ENCODE measurements around the gene TFCP2.

The TFCP2 gene

GRCh38 chr12:51156245-51156765 is 16.6 kb downstream of the TFCP2 start:
- DNase-seq (ENCODE audit: low read depth, low spot score) = no peak

GRCh38 chr12:51152953-51153352 is 20.0 kb downstream of the TFCP2 start:
- DNase-seq (ENCODE audit: low read depth, low spot score) = no peak

GRCh38 chr12:51150777-51151176 is 22.2 kb downstream of the TFCP2 start:
- no peak for DNase-seq (ENCODE audit: low read depth, low spot score)

GRCh38 chr12:51147309-51147708 is 25.6 kb downstream of the TFCP2 start:
- DNase-seq (ENCODE audit: low read depth, low spot score) = no peak

- no peak for DNase-seq (ENCODE audit: low read depth, low spot score)
These were observed 33.6 kb downstream of the TFCP2 start for GRCh38 chr12:51139292-51139844.

- no peak for DNase-seq (ENCODE audit: low read depth, low spot score)
These were observed 40.2 kb downstream of the TFCP2 start for GRCh38 chr12:51132693-51133092.

GRCh38 chr12:51131745-51132521 is 41.0 kb downstream of the TFCP2 start:
- DNase-seq (ENCODE audit: low read depth, low spot score) = no peak

- no peak for DNase-seq (ENCODE audit: low read depth, low spot score)
These were observed 44.0 kb downstream of the TFCP2 start for GRCh38 chr12:51128919-51129318.

- no peak for DNase-seq (ENCODE audit: low read depth, low spot score)
These were observed 45.7 kb downstream of the TFCP2 start for GRCh38 chr12:51127050-51127729.

- no peak for DNase-seq (ENCODE audit: low read depth, low spot score)
These were observed 46.6 kb downstream of the TFCP2 start for GRCh38 chr12:51126297-51126696.

- no peak for DNase-seq (ENCODE audit: low read depth, low spot score)
These were observed 48.4 kb downstream of the TFCP2 start for GRCh38 chr12:51124504-51124903.

GRCh38 chr12:51122844-51123243 is 50.1 kb downstream of the TFCP2 start:
- DNase-seq (ENCODE audit: low read depth, low spot score) = no peak

GRCh38 chr12:51118706-51119105 is 54.2 kb downstream of the TFCP2 start:
- DNase-seq (ENCODE audit: low read depth, low spot score) = no peak

GRCh38 chr12:51115533-51115932 is 57.4 kb downstream of the TFCP2 start:
- no peak for DNase-seq (ENCODE audit: low read depth, low spot score)

- no peak for DNase-seq (ENCODE audit: low read depth, low spot score)
These were observed 64.8 kb downstream of the TFCP2 start for GRCh38 chr12:51108136-51108535.

GRCh38 chr12:51103977-51104376 is 69.0 kb downstream of the TFCP2 start:
- no peak for DNase-seq (ENCODE audit: low read depth, low spot score)

- no peak for DNase-seq (ENCODE audit: low read depth, low spot score)
These were observed 74.3 kb downstream of the TFCP2 start for GRCh38 chr12:51098611-51099010.

- DNase-seq (ENCODE audit: low read depth, low spot score) = no peak
These were observed 82.2 kb downstream of the TFCP2 start for GRCh38 chr12:51090705-51091229.

GRCh38 chr12:51087818-51088217 is 85.1 kb downstream of the TFCP2 start:
- no peak for DNase-seq (ENCODE audit: low read depth, low spot score)

- DNase-seq (ENCODE audit: low read depth, low spot score) = no peak
These were observed 86.0 kb downstream of the TFCP2 start for GRCh38 chr12:51086933-51087332.

- no peak for DNase-seq (ENCODE audit: low read depth, low spot score)
These were observed 87.2 kb downstream of the TFCP2 start for GRCh38 chr12:51085757-51086156.

GRCh38 chr12:51083126-51083833 is 89.7 kb downstream of the TFCP2 start, which contains the start of gene CSRNP2:
CSRNP2 (minus strand) TSS chr12:51083596; CDS start chr12:51076561, 7,035 bp downstream.
- DNase-seq (ENCODE audit: low read depth, low spot score) = peak; percentile 82
